NK-92 (cell line): Measurements from ENCODE around the gene COL2A1.

Experiments used
- DNase-seq: peaks from one replicate; lab custom pipeline; 2025; ENCODE audit not compliant: unreplicated experiment; lab: John Stamatoyannopoulos, UW

The COL2A1 gene

GRCh38 chr12:48031135-48031960 lies 27.1 kb upstream of the COL2A1 start:
- no peak for DNase-seq

GRCh38 chr12:48030173-48030650 lies 25.9 kb upstream of the COL2A1 start:
- no peak for DNase-seq

- DNase-seq: no peak
These were observed 25.4 kb upstream of the COL2A1 start for GRCh38 chr12:48029491-48030172.

- no peak for DNase-seq
These were observed 24.5 kb upstream of the COL2A1 start for GRCh38 chr12:48028541-48029431.

- DNase-seq: no peak
These were observed 23.1 kb upstream of the COL2A1 start for GRCh38 chr12:48027183-48028002.

- no peak for DNase-seq
These were observed 22.0 kb upstream of the COL2A1 start for GRCh38 chr12:48026060-48026827.

- no peak for DNase-seq
These were observed 21.0 kb upstream of the COL2A1 start for GRCh38 chr12:48025281-48025680.

GRCh38 chr12:48024735-48025134 lies 20.5 kb upstream of the COL2A1 start:
- no peak for DNase-seq

- DNase-seq: no peak
These were observed 19.1 kb upstream of the COL2A1 start for GRCh38 chr12:48023386-48023785.

- no peak for DNase-seq
These were observed 18.6 kb upstream of the COL2A1 start for GRCh38 chr12:48022676-48023385.

GRCh38 chr12:48022180-48022521 lies 17.9 kb upstream of the COL2A1 start:
- no peak for DNase-seq

- no peak for DNase-seq
These were observed 17.4 kb upstream of the COL2A1 start for GRCh38 chr12:48021485-48022179.

GRCh38 chr12:48019639-48020265 lies 15.5 kb upstream of the COL2A1 start:
- no peak for DNase-seq

GRCh38 chr12:48018618-48018995 lies 14.3 kb upstream of the COL2A1 start:
- DNase-seq: no peak

GRCh38 chr12:48017921-48018617 lies 13.8 kb upstream of the COL2A1 start:
- no peak for DNase-seq

GRCh38 chr12:48017496-48017895 lies 13.2 kb upstream of the COL2A1 start:
- DNase-seq: no peak

GRCh38 chr12:48016373-48017020 lies 12.2 kb upstream of the COL2A1 start:
- DNase-seq: no peak
